Fibroblast of mammary gland (primary cell): Measurements from ENCODE around the gene CNNM1.

Experiments used
- DNase-seq: peaks from one replicate; pipeline ENCODE4 v3.0.0-alpha.2; 2010; ENCODE audit warnings: low read depth
- H3K4me3 ChIP-seq: 2 replicates; pipeline ENCODE4 v1.5.1; 2011; ENCODE audit warnings: low read depth, mild to moderate bottlenecking, low read length, moderate library complexity; ENCODE audit not compliant: control insufficient read depth
- TF ChIP-seq, protein P1 (sequence below): conservative IDR thresholded peaks from 2 replicates; pipeline ENCODE4 v1.5.1; 2011; ENCODE audit warnings: low read depth, low read length, inconsistent platforms; ENCODE audit not compliant: control insufficient read depth, insufficient read depth

CNNM1 gene

DNA sequence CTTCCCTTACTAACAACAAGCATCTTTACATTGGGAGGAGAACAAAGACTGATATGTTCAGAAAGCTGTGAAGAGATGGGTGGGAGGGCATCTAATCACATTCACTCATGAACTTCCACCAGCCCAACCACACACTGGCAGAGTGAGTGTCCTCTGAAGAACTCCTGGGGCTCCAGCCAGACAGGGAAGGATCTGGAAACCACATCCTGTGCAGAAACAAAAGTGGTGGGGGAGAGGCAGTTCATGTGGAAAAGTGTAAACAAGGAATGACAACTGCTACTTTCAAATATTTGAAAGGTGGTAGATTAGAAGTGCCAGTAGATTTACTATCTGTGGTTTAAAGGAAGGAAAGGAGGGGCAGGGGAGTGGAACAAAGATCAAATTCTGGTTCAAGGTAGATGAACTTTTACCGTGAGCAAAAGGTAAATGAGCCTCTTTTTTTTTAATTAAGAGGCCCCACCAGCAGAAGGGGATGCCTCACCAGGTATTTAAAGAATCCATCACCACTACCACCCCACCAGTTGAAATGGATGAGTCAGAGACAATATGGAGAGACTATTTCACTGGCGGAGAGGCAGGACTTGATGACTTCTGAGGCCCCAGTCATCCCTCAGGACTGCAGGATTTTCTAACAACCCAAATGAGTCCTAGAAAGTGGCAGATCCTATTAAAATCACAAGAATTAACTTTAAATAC is 66.7 kb downstream of the CNNM1 start:
- no peak overlapping the region for H3K4me3 ChIP-seq
- TF ChIP-seq, protein P1, sequence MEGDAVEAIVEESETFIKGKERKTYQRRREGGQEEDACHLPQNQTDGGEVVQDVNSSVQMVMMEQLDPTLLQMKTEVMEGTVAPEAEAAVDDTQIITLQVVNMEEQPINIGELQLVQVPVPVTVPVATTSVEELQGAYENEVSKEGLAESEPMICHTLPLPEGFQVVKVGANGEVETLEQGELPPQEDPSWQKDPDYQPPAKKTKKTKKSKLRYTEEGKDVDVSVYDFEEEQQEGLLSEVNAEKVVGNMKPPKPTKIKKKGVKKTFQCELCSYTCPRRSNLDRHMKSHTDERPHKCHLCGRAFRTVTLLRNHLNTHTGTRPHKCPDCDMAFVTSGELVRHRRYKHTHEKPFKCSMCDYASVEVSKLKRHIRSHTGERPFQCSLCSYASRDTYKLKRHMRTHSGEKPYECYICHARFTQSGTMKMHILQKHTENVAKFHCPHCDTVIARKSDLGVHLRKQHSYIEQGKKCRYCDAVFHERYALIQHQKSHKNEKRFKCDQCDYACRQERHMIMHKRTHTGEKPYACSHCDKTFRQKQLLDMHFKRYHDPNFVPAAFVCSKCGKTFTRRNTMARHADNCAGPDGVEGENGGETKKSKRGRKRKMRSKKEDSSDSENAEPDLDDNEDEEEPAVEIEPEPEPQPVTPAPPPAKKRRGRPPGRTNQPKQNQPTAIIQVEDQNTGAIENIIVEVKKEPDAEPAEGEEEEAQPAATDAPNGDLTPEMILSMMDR = no peak
- DNase-seq = peak; percentile 72

DNA sequence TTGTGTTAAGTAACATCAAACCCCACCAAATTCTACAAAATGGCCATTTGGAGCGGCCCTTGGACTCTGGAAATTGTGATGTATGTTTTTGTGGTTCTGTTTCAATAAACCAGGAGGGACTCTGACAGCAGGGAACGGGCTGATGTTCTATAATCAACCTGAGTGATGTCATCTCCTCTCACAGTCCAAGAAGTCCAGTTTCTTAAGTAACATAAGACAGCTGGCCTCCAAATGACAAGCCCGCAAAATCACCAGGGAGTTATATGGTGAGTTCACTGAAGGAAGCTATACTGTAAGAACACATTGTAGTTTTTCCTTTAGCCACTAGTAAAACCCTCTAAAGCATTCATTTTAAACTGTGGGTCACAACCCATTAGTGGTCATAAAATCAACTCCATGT is 67.3 kb downstream of the CNNM1 start:
- TF ChIP-seq, protein P1 = no peak
- peak; percentile 69 for DNase-seq
- no peak overlapping the region for H3K4me3 ChIP-seq

DNA sequence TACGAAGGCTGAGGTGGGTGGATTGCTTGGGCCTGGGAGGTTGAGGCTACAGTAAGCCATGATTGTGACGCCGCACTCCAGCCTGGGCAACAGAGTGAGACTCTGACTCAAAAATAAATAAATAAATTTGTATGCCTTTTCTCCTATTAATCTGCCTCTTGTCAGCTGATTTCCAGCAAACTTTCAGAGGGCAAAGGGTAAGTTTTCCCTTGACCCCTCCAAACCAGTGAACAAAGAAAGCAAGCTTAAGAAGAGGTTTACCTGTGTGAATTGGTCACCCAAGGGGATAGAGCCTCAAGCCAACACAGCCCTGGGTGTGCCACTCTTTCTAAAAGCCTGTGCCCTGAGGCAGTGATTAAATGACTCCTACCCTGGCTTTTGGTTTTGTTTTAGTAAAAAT is 70.5 kb downstream of the CNNM1 start:
- TF ChIP-seq, protein P1 = no peak
- no peak overlapping the region for H3K4me3 ChIP-seq
- DNase-seq = no peak

DNA sequence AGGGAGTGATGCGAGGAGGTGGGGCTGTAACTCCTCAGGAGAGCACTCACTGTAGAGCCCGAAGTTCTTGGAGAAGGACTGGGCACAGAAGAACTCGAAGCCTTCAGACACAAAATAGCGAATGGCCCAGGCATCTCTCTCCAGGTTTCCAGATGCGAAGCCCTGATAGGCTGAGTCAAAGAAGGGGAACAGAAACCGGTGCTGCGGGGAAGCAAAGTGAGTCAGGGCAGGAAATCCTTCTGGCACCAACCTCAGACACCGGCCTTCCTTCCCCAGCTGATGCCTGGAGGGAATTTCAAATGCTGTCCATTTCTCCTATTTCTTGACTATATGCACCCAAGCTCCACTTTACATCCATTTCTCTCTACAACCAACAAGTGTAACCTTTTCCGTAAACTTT is 74.5 kb downstream of the CNNM1 start:
- DNase-seq = no peak
- H3K4me3 ChIP-seq = no peak overlapping the region
- TF ChIP-seq, protein P1 = no peak

DNA sequence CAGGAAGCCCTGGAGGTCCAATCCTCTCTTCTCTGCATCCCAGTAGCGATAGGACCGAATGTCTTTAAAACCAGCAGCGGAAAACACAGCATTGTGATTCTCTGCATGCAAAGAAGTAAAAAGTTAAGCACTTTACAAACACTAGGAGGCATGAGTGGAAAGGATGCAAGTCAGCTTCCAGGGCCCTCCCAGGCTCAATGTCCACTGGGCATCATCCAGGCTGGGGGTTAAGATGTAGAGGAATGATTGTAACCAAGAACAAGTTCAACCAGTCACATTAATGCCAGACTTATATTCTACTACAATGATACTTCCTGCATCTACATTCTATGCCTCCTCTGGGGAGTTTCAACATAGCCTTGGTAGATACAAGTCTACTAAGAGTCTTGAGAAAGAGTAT is 77.0 kb downstream of the CNNM1 start:
- DNase-seq = no peak
- TF ChIP-seq, protein P1 = no peak
- no peak overlapping the region for H3K4me3 ChIP-seq

DNA sequence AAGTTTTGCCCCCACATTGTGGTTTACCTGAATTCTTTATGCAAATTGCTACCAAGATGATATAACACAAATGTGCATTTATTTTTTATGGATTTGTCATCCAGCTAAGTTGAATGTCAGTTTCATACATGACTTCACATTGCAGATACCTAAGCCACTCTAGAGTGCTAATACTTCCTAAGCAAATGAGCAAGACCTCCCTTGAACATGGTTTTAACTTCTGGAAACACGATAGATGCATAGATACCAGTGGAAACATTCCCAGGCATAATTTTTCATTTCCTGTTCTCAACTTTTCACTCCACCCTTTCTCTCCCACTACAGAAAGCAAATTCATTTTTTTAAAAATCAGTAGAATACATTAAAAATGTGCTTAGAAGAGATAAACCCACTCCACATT is 81.0 kb downstream of the CNNM1 start:
- H3K4me3 ChIP-seq = no peak overlapping the region
- TF ChIP-seq, protein P1 = no peak
- no peak for DNase-seq

DNA sequence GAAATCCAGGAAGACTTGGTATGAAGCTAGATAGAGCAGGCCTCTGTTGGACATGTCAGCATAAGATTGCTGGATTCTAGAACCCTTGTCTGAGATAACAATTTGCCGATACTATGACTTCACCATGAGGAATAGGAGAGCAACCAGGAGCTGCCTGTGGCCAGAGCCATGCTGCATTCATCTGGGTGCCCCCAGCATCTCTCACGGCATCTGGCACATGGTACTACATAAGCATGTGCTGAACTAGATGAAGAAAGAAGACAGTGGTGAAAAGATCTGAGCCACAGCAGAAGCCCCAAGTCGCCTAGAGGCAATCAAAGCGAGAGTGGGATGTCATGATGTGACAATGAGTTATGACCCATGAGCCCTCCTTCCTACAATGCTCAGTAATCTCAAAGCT is 81.7 kb downstream of the CNNM1 start:
- DNase-seq = no peak
- no peak overlapping the region for H3K4me3 ChIP-seq
- TF ChIP-seq, protein P1 = no peak
